HG02973 (cell line): Measurements from ENCODE around the gene SETD9.
A peak's percentile ranks its signal among the peaks of the same experiment; 100 is the strongest.

ENCODE experiments used
- ATAC-seq: cut with Tn5 transposase; IDR thresholded peaks from one replicate; pipeline ENCODE4 v1.9.1; 2021; ENCODE audit warnings: moderate library complexity; ENCODE audit not compliant: unreplicated experiment

Gene SETD9

GRCh38 chr5:56934325-56934724, 24.9 kb downstream of the SETD9 start:
- ATAC-seq: no peak

- no peak for ATAC-seq
Measured at GRCh38 chr5:56938858-56939257, 29.5 kb downstream of the SETD9 start.

- ATAC-seq: no peak
Measured at GRCh38 chr5:56941981-56942380, 32.6 kb downstream of the SETD9 start.

- ATAC-seq: no peak
Measured at GRCh38 chr5:56947052-56947451, 37.7 kb downstream of the SETD9 start.

- peak; percentile 54 for ATAC-seq
Measured at GRCh38 chr5:56950626-56951125, 41.3 kb downstream of the SETD9 start.

GRCh38 chr5:56951126-56951945, 41.9 kb downstream of the SETD9 start:
- ATAC-seq: peak; percentile 50

GRCh38 chr5:56951946-56952691, 42.7 kb downstream of the SETD9 start, which contains the start of gene MIER3:
Gene MIER3 (minus strand): TSS chr5:56952123. CDS start chr5:56952102, 21 bp downstream.
- peak; percentile 90 for ATAC-seq

- ATAC-seq: no peak
Measured at GRCh38 chr5:56954262-56954661, 44.9 kb downstream of the SETD9 start.

GRCh38 chr5:56958595-56958994, 49.2 kb downstream of the SETD9 start:
- no peak for ATAC-seq

GRCh38 chr5:56959326-56959725, 49.9 kb downstream of the SETD9 start:
- ATAC-seq: no peak

- ATAC-seq: no peak
Measured at GRCh38 chr5:56961746-56962145, 52.4 kb downstream of the SETD9 start.

GRCh38 chr5:56962286-56962685, 52.9 kb downstream of the SETD9 start:
- ATAC-seq: no peak

GRCh38 chr5:56963246-56963645, 53.9 kb downstream of the SETD9 start:
- ATAC-seq: no peak

- ATAC-seq: no peak
Measured at GRCh38 chr5:56964173-56964572, 54.8 kb downstream of the SETD9 start.
